ENCODE results near the gene ZNF579. TPM values are rescaled to one million over a fixed set of nuclear protein-coding genes. Genes with fewer than 3 reads are reported as not detected.
A peak's percentile ranks its signal among the peaks of the same experiment; 100 is the strongest.

Gene ZNF579
- total and polyA plus RNA-seq, 9 of the 15 experiments (the other 6 are each of a cell fraction or from before 2014, with no cell fraction given), result 0.06 to 15.9 (median 1.6) TPM

DNA sequence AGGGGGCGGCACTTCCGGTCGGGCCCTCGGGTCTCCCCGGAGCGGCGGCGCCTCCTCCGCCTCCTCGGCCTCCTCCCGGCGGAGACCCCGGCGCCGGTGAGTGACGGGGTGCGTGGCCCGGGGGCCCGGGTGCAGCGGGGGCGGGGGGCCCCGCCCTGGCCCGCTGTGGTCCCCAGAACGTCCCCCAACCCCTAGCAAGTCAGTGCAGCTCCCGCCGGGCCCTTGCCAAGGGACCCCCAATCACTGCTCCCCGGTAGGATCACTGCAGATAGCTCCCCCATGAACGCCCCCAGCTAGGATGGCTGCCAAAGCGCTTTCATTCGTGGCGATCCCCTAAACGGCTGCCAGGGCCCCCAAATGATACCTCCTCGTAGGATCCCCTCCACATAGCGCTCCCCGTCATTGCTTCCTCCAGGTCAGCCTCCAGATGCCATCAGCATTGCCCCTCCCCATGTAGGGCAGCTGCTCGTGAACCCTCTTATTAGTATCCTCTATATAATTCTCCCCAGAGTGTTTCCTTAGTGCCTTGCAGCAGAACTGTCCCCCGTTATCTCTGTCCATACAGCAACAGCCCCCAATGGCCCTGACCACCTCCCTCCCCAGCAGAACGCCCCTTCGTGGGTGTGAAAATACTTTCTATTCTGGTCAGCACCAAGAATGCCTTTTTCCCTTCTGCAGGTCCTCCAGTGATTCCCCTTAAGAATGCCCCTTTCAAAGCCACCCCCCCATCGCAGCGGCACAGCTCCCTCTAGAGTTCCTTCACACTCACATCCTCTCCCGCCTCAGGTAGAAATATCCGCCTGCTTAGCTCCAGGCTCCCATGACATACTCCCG is 25.2 kb upstream of the ZNF579 start, which contains the start of gene ZNF865 (continued):
- TF ChIP-seq, protein P1, sequence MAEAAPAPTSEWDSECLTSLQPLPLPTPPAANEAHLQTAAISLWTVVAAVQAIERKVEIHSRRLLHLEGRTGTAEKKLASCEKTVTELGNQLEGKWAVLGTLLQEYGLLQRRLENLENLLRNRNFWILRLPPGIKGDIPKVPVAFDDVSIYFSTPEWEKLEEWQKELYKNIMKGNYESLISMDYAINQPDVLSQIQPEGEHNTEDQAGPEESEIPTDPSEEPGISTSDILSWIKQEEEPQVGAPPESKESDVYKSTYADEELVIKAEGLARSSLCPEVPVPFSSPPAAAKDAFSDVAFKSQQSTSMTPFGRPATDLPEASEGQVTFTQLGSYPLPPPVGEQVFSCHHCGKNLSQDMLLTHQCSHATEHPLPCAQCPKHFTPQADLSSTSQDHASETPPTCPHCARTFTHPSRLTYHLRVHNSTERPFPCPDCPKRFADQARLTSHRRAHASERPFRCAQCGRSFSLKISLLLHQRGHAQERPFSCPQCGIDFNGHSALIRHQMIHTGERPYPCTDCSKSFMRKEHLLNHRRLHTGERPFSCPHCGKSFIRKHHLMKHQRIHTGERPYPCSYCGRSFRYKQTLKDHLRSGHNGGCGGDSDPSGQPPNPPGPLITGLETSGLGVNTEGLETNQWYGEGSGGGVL (CRISPR knock-in tag; IDR thresholded peaks at IDR 0.05), result no peak
- TF ChIP-seq ELF4 (CRISPR knock-in tag; IDR thresholded peaks at IDR 0.05), result no peak
- no peak for TF ChIP-seq JUN (IDR thresholded peaks at IDR 0.05; ENCODE audit: borderline replicate concordance, low read depth, low read length)
- TF ChIP-seq JUN (CRISPR knock-in tag; IDR thresholded peaks at IDR 0.05; ENCODE audit: borderline replicate concordance), result no peak
- TF ChIP-seq, protein P2, sequence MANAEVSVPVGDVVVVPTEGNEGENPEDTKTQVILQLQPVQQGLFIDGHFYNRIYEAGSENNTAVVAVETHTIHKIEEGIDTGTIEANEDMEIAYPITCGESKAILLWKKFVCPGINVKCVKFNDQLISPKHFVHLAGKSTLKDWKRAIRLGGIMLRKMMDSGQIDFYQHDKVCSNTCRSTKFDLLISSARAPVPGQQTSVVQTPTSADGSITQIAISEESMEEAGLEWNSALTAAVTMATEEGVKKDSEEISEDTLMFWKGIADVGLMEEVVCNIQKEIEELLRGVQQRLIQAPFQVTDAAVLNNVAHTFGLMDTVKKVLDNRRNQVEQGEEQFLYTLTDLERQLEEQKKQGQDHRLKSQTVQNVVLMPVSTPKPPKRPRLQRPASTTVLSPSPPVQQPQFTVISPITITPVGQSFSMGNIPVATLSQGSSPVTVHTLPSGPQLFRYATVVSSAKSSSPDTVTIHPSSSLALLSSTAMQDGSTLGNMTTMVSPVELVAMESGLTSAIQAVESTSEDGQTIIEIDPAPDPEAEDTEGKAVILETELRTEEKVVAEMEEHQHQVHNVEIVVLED (CRISPR knock-in tag; IDR thresholded peaks at IDR 0.05), result no peak
- TF ChIP-seq, protein P3, sequence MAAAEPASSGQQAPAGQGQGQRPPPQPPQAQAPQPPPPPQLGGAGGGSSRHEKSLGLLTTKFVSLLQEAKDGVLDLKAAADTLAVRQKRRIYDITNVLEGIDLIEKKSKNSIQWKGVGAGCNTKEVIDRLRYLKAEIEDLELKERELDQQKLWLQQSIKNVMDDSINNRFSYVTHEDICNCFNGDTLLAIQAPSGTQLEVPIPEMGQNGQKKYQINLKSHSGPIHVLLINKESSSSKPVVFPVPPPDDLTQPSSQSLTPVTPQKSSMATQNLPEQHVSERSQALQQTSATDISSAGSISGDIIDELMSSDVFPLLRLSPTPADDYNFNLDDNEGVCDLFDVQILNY (CRISPR knock-in tag; IDR thresholded peaks at IDR 0.05), result no peak
- no peak for TF ChIP-seq PHTF2 (CRISPR knock-in tag; IDR thresholded peaks at IDR 0.05)
- TF ChIP-seq, protein P4, sequence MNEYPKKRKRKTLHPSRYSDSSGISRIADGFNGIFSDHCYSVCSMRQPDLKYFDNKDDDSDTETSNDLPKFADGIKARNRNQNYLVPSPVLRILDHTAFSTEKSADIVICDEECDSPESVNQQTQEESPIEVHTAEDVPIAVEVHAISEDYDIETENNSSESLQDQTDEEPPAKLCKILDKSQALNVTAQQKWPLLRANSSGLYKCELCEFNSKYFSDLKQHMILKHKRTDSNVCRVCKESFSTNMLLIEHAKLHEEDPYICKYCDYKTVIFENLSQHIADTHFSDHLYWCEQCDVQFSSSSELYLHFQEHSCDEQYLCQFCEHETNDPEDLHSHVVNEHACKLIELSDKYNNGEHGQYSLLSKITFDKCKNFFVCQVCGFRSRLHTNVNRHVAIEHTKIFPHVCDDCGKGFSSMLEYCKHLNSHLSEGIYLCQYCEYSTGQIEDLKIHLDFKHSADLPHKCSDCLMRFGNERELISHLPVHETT (CRISPR knock-in tag; conservative IDR thresholded peaks at IDR 0.05 in 1 of 2, IDR thresholded peaks at IDR 0.05 in 1 of 2), result 0 out of 4 replicates have a peak, but pooled peaks of 1 of the 2 experiments have one; percentile 56
- no peak for TF ChIP-seq HMG20B (CRISPR knock-in tag; IDR thresholded peaks at IDR 0.05)
- TF ChIP-seq NCOA6 (IDR thresholded peaks at IDR 0.05), result no peak
- TF ChIP-seq ZNF695 (CRISPR knock-in tag; IDR thresholded peaks at IDR 0.05), result no peak
- TF ChIP-seq U2AF1 (optimal IDR thresholded peaks at IDR 0.05; ENCODE audit: low read depth, low read length), result no peak
- TF ChIP-seq PCBP1 (IDR thresholded peaks at IDR 0.05; ENCODE audit: low read depth, low read length, poor library complexity, severe bottlenecking), result no peak
- TF ChIP-seq, protein P5, sequence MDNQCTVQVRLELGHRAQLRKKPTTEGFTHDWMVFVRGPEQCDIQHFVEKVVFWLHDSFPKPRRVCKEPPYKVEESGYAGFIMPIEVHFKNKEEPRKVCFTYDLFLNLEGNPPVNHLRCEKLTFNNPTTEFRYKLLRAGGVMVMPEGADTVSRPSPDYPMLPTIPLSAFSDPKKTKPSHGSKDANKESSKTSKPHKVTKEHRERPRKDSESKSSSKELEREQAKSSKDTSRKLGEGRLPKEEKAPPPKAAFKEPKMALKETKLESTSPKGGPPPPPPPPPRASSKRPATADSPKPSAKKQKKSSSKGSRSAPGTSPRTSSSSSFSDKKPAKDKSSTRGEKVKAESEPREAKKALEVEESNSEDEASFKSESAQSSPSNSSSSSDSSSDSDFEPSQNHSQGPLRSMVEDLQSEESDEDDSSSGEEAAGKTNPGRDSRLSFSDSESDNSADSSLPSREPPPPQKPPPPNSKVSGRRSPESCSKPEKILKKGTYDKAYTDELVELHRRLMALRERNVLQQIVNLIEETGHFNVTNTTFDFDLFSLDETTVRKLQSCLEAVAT (IDR thresholded peaks at IDR 0.05), result 0 out of 4 replicates have a peak, but pooled peaks of 1 of the 2 experiments have one; percentile 51
- TF ChIP-seq, protein P6, sequence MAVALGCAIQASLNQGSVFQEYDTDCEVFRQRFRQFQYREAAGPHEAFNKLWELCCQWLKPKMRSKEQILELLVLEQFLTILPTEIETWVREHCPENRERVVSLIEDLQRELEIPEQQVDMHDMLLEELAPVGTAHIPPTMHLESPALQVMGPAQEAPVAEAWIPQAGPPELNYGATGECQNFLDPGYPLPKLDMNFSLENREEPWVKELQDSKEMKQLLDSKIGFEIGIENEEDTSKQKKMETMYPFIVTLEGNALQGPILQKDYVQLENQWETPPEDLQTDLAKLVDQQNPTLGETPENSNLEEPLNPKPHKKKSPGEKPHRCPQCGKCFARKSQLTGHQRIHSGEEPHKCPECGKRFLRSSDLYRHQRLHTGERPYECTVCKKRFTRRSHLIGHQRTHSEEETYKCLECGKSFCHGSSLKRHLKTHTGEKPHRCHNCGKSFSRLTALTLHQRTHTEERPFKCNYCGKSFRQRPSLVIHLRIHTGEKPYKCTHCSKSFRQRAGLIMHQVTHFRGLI (CRISPR knock-in tag; IDR thresholded peaks at IDR 0.05), result no peak
- TF ChIP-seq MTA2 (IDR thresholded peaks at IDR 0.05; ENCODE audit: low read depth), result no peak
- no peak for TF ChIP-seq ZNF143 (CRISPR knock-in tag; IDR thresholded peaks at IDR 0.05)

Data from K562 (cell line).